GM23248 (cell line): ENCODE results near the gene PLAGL2. TPM values are rescaled to one million over a fixed set of nuclear protein-coding genes. Genes with fewer than 3 reads are reported as not detected.

Experiments
- DNase-seq: peaks from one replicate; pipeline ENCODE4 v3.0.0-alpha.2; 2015
- H2AFZ ChIP-seq: fragments of 200-600 bp; sonication (generic); 2 replicates; pipeline ENCODE4 v1.6.1; 2016; ENCODE audit warnings: antibody characterized with exemption
- H3F3A ChIP-seq: fragments of 200-600 bp; sonication (generic); 2 replicates; pipeline ENCODE4 v1.6.1; 2016; ENCODE audit warnings: mild to moderate bottlenecking, antibody characterized with exemption, mixed run types; ENCODE audit not compliant: insufficient read depth
- H3K27ac ChIP-seq: fragments of 200-600 bp; sonication (generic); 2 replicates; pipeline ENCODE4 v1.5.1; 2016; ENCODE audit warnings: mild to moderate bottlenecking
- H3K27me3 ChIP-seq: fragments of 200-600 bp; sonication (generic); replicated peaks from 2 replicates; pipeline ENCODE4 v1.6.1; 2016; ENCODE audit warnings: mild to moderate bottlenecking; ENCODE audit not compliant: insufficient read depth
- H3K36me3 ChIP-seq: fragments of 200-600 bp; sonication (generic); 2 replicates; pipeline ENCODE4 v1.6.1; 2016; ENCODE audit warnings: low read depth, mild to moderate bottlenecking
- H3K4me1 ChIP-seq: fragments of 200-600 bp; sonication (generic); 2 replicates; pipeline ENCODE4 v1.6.1; 2016; ENCODE audit warnings: mild to moderate bottlenecking; ENCODE audit not compliant: insufficient read depth
- H3K4me2 ChIP-seq: fragments of 200-600 bp; sonication (generic); one replicate; pipeline ENCODE4 v1.6.1; 2016; ENCODE audit warnings: mild to moderate bottlenecking; ENCODE audit not compliant: unreplicated experiment
- H3K4me3 ChIP-seq: fragments of 200-600 bp; sonication (generic); 2 replicates; pipeline ENCODE4 v1.5.1; 2016; ENCODE audit warnings: mild to moderate bottlenecking
- H3K79me2 ChIP-seq: fragments of 200-600 bp; sonication (generic); 2 replicates; pipeline ENCODE4 v1.6.1; 2016; ENCODE audit warnings: mild to moderate bottlenecking; ENCODE audit not compliant: insufficient read depth
- H3K9ac ChIP-seq: fragments of 200-600 bp; sonication (generic); 2 replicates; pipeline ENCODE4 v1.6.1; 2016; ENCODE audit warnings: mild to moderate bottlenecking
- H3K9me2 ChIP-seq: fragments of 200-600 bp; sonication (generic); 2 replicates; pipeline ENCODE4 v1.6.1; 2016; ENCODE audit warnings: mixed run types, mild to moderate bottlenecking, moderate library complexity; ENCODE audit not compliant: insufficient read depth
- H3K9me3 ChIP-seq: fragments of 200-600 bp; sonication (generic); one replicate; pipeline ENCODE4 v1.6.1; 2017; ENCODE audit warnings: low read depth
- H4K20me1 ChIP-seq: fragments of 200-600 bp; sonication (generic); 2 replicates; pipeline ENCODE4 v1.6.0; 2016; ENCODE audit not compliant: insufficient read depth
- EZH2 ChIP-seq: fragments of 200-600 bp; sonication (generic); IDR thresholded peaks from 2 replicates; pipeline ENCODE4 v1.6.1; 2018; ENCODE audit warnings: antibody characterized with exemption, mild to moderate bottlenecking; ENCODE audit not compliant: insufficient read depth, poor library complexity, severe bottlenecking
- EZH2phosphoT487 ChIP-seq: fragments of 200-600 bp; sonication (generic); IDR thresholded peaks from 2 replicates; pipeline ENCODE4 v1.6.1; 2018; ENCODE audit warnings: antibody characterized with exemption, moderate library complexity, mild to moderate bottlenecking, low read depth; ENCODE audit not compliant: insufficient read depth
- WGBS, 2 experiments: methylation state at CpG; one replicate each; pipeline ENCODE4 v1.1.6; 2015 to 2017; ENCODE audit warnings: low lambda C conversion rate in 2 of 2, low coverage in 1 of 2; ENCODE audit errors: missing lambda C conversion rate in 2 of 2; 5-methylcytosine and 5-hydroxymethylcytosine counted together
- in situ Hi-C: fragments of 300-500 bp; cut with MboI; formaldehyde crosslinking; loops from 2 replicates; pipeline ENCODE4 v1.15.0; 2020
- polyA plus RNA-seq: library from polyadenylated mRNA; unstranded; fragments of >200 nt; fragmentation: Nextera tagmentation; extraction: Ambion mirVana; gene quantifications from 2 replicates; pipeline ENCODE4 v1.2.1, GENCODE V29; 2016
- total RNA-seq: library from RNA; depleted of rRNA; stranded (reverse); fragments of >200 nt; shearing (Covaris generic); gene quantifications from 2 replicates; pipeline ENCODE4 v1.2.3, GENCODE V29; 2014

The PLAGL2 gene
- total and polyA plus RNA-seq, 2 experiments from 2014 or later, result 2.1 to 4.1 TPM

- Histone ChIP-seq H3K4me3 (no peak overlapping the region), H3K36me3 (peaks cover 17% of the 10 kb centered on the region; the same call in 1 of the 2 replicates), H4K20me1 (no peaks in the 10 kb centered on the region), H3K9ac (no peak overlapping the region), H3K4me1 (0 out of 2 replicates have a peak, but pooled peaks cover 6% of the 10 kb centered on the region), H3K27me3 (no peaks in the 10 kb centered on the region), H3K4me2 (no peak overlapping the region), H2AFZ (no peak overlapping the region), H3K27ac (no peak overlapping the region), H3K9me2 (no peaks in the 10 kb centered on the region), H3K79me2 (peaks cover 34% of the 10 kb centered on the region), H3F3A (peaks cover 6% of the 10 kb centered on the region; the same call in 1 of the 2 replicates), H3K9me3 (no peaks in the 10 kb centered on the region)
- no peak for TF ChIP-seq EZH2
- no peak for TF ChIP-seq EZH2phosphoT487
- WGBS, 2 experiments, result 97 to 100% methylated on average over 1 of the region's 1 CpG
- in situ Hi-C loops, result no loop called here
- DNase-seq, result no peak
Measured at GRCh38 chr20:32213870-32214269, 6.3 kb upstream of the PLAGL2 start.

GRCh38 chr20:32209850-32210605, 2.5 kb upstream of the PLAGL2 start:
- Histone ChIP-seq H3F3A (peaks cover 14% of the 10 kb centered on the region), H4K20me1 (no peaks in the 10 kb centered on the region), H3K4me2 (no peak overlapping the region), H3K4me1 (peaks cover 30% of the 10 kb centered on the region), H2AFZ (no peak overlapping the region), H3K9me2 (no peaks in the 10 kb centered on the region), H3K27ac (no peak overlapping the region), H3K79me2 (peaks cover 70% of the 10 kb centered on the region), H3K27me3 (no peaks in the 10 kb centered on the region), H3K4me3 (no peak overlapping the region), H3K9ac (peak overlapping the region; percentile 98; the same call in 1 of the 2 replicates), H3K36me3 (0 out of 2 replicates have a peak, but pooled peaks cover 9% of the 10 kb centered on the region), H3K9me3 (no peaks in the 10 kb centered on the region)
- in situ Hi-C loops, result no loop called here
- 78 to 80% methylated on average over 9 of the region's 9 CpGs for WGBS, 2 experiments
- TF ChIP-seq EZH2phosphoT487 (no peak), EZH2 (no peak)
- peak; percentile 41 for DNase-seq

- H3K27ac ChIP-seq, result no peak overlapping the region; the same call in 1 of the 2 replicates
Measured at GRCh38 chr20:32208499-32209154, 1.1 kb upstream of the PLAGL2 start.

GRCh38 chr20:32206760-32207625, 550 bp downstream of the PLAGL2 start:
- peak overlapping the region; percentile 72 for H2AFZ ChIP-seq
- peak overlapping the region; percentile 94 for H3K4me2 ChIP-seq
- TF ChIP-seq EZH2phosphoT487, result no peak
- TF ChIP-seq EZH2, result no peak
- peak overlapping the region; percentile 100 for H3K4me3 ChIP-seq
- no peaks in the 10 kb centered on the region for H4K20me1 ChIP-seq
- H3K4me1 ChIP-seq, result peaks cover 35% of the 10 kb centered on the region
- H3K27ac ChIP-seq, result no peak overlapping the region
- DNase-seq, result peak; percentile 33
- no peaks in the 10 kb centered on the region for H3K27me3 ChIP-seq
- no peaks in the 10 kb centered on the region for H3K36me3 ChIP-seq
- no peaks in the 10 kb centered on the region for H3K9me2 ChIP-seq
- in situ Hi-C loops, result no loop called here
- peak overlapping the region; percentile 98 for H3K9ac ChIP-seq
- peaks cover 24% of the 10 kb centered on the region for H3F3A ChIP-seq
- no peaks in the 10 kb centered on the region for H3K9me3 ChIP-seq
- peaks cover 84% of the 10 kb centered on the region for H3K79me2 ChIP-seq
- WGBS, 2 experiments, result 1 to 3% methylated on average over 24 to 31 of the region's 40 CpGs

More at GRCh38 chr20:32208499-32209154, 1.1 kb upstream of the PLAGL2 start:
- Histone ChIP-seq H3K4me3 (peak overlapping the region; percentile 100), H3K9ac (peak overlapping the region; percentile 98), H3K4me1 (peaks cover 31% of the 10 kb centered on the region), H3F3A (peaks cover 19% of the 10 kb centered on the region), H3K9me3 (no peaks in the 10 kb centered on the region), H3K36me3 (0 out of 2 replicates have a peak, but pooled peaks cover 4% of the 10 kb centered on the region), H3K4me2 (peak overlapping the region; percentile 95), H3K79me2 (peaks cover 79% of the 10 kb centered on the region), H2AFZ (peak overlapping the region; percentile 99), H3K27me3 (no peaks in the 10 kb centered on the region), H4K20me1 (no peaks in the 10 kb centered on the region), H3K9me2 (no peaks in the 10 kb centered on the region)
- in situ Hi-C loops, result no loop called here
- peak; percentile 36 for DNase-seq
- TF ChIP-seq EZH2phosphoT487 (no peak), EZH2 (no peak)
- 53 to 56% methylated on average over 13 of the region's 13 CpGs for WGBS, 2 experiments
